GM12878 (cell line): ENCODE results near the gene GON4L. TPM values are rescaled to one million over a fixed set of nuclear protein-coding genes. Genes with fewer than 3 reads are reported as not detected.
A peak's percentile ranks its signal among the peaks of the same experiment; 100 is the strongest.

ENCODE experiments used
- ATF2 ChIP-seq: IDR thresholded peaks from 2 replicates; pipeline ENCODE4 v1.6.1; 2012; ENCODE audit warnings: low read length, inconsistent platforms
- BHLHE40 ChIP-seq, 2 experiments: fragments of 450-650 bp in 1 of 2; IDR thresholded peaks; 2 replicates each; pipeline ENCODE4 v1.6.1; 2011 to 2017; ENCODE audit warnings: low read depth in 2 of 2, borderline replicate concordance in 1 of 2, improper control_type of control experiment in 1 of 2, low read length in 1 of 2, mild to moderate bottlenecking in 1 of 2
- CBX5 ChIP-seq: sonication (generic); IDR thresholded peaks from 2 replicates; pipeline ENCODE4 v1.6.1; 2016; ENCODE audit warnings: low read depth, moderate library complexity, mild to moderate bottlenecking, inconsistent platforms
- IKZF1 ChIP-seq: fragments of 450-650 bp; conservative IDR thresholded peaks from 2 replicates; pipeline ENCODE4 v1.6.1; 2017; ENCODE audit warnings: antibody characterized with exemption, mild to moderate bottlenecking
- KDM1A ChIP-seq: fragments of 200-600 bp; sonication (generic); IDR thresholded peaks from 2 replicates; pipeline ENCODE4 v1.6.1; 2016; ENCODE audit warnings: borderline replicate concordance
- NKRF ChIP-seq: fragments of 450-650 bp; conservative IDR thresholded peaks from 2 replicates; pipeline ENCODE4 v1.6.1; 2017; ENCODE audit warnings: mild to moderate bottlenecking, moderate library complexity
- NR2F1 ChIP-seq: fragments of 450-650 bp; conservative IDR thresholded peaks from 2 replicates; pipeline ENCODE4 v1.6.1; 2017; ENCODE audit warnings: mild to moderate bottlenecking
- PBX3 ChIP-seq: IDR thresholded peaks from 2 replicates; pipeline ENCODE4 v1.6.1; 2011; ENCODE audit warnings: mild to moderate bottlenecking, low read depth, low read length, moderate library complexity; ENCODE audit not compliant: insufficient replicate concordance
- POLR2A ChIP-seq: IDR thresholded peaks from 2 replicates; pipeline ENCODE4 v1.6.1; 2011; ENCODE audit warnings: low read depth, mild to moderate bottlenecking, low read length
- RB1 ChIP-seq: fragments of 450-650 bp; formaldehyde crosslinking; IDR thresholded peaks from 2 replicates; pipeline ENCODE4 v1.6.1; 2017; ENCODE audit warnings: mild to moderate bottlenecking, borderline replicate concordance
- STAT3 ChIP-seq: IDR thresholded peaks from 2 replicates; pipeline ENCODE4 v1.6.1; 2011; ENCODE audit warnings: low read depth, low read length, improper control_type of control experiment
- WRNIP1 ChIP-seq: IDR thresholded peaks from 2 replicates; pipeline ENCODE4 v1.6.1; 2011; ENCODE audit warnings: low read depth, low read length, improper control_type of control experiment, borderline replicate concordance
- YY1 ChIP-seq: IDR thresholded peaks from 2 replicates; pipeline ENCODE4 v1.6.1; 2011; ENCODE audit warnings: low read depth, mild to moderate bottlenecking, low read length
- ZBTB40 ChIP-seq: fragments of 450-650 bp; IDR thresholded peaks from 2 replicates; pipeline ENCODE4 v1.6.1; 2016; ENCODE audit warnings: mild to moderate bottlenecking, moderate library complexity, borderline replicate concordance
- ZNF592 ChIP-seq: fragments of 450-650 bp; IDR thresholded peaks from 2 replicates; pipeline ENCODE4 v1.6.1; 2017; ENCODE audit warnings: mild to moderate bottlenecking, moderate library complexity
- polyA plus RNA-seq, 11 experiments: library from polyadenylated mRNA; depleted of rRNA in 4 of 11; unstranded in 6 of 11; stranded (reverse) in 5 of 11; fragments of >200 nt; fragmentation: Nextera tagmentation in 4 of 11; fragmentation: Illumina TruSeq in 1 of 11; extraction: Ambion mirVana in 4 of 11; extraction: Trizol in 1 of 11; gene quantifications; 1 replicate in 1 of 11; 2 replicates in 10 of 11; pipeline versions ENCODE4 v1.2.1 to v1.2.3, GENCODE V29; 2011 to 2016; ENCODE audit warnings: inconsistent platforms in 2 of 11, missing spikeins in 2 of 11, low read depth in 1 of 11
- total RNA-seq, 4 experiments: library from RNA; depleted of rRNA in 3 of 4; stranded (reverse); fragments of >200 nt in 3 of 4; fragmentation: Illumina TruSeq in 1 of 4; extraction: Trizol in 1 of 4; gene quantifications; 2 replicates each; pipeline versions ENCODE4 v1.2.1 to v1.2.3, GENCODE V29; 2013 to 2021

Gene GON4L
- total and polyA plus RNA-seq, 10 of the 15 experiments (the other 5 are each of a cell fraction or from before 2014, with no cell fraction given): 17.7 to 40.7 (median 28.0) TPM

- no peak for TF ChIP-seq NR2F1
- no peak for TF ChIP-seq CBX5
- peak; percentile 66 for TF ChIP-seq NKRF
- TF ChIP-seq PBX3: no peak
- no peak for TF ChIP-seq STAT3
- peak; percentile 98 for TF ChIP-seq POLR2A
- peak; percentile 55; the same call in 1 of the 2 replicates for TF ChIP-seq RB1
- TF ChIP-seq KDM1A: no peak
- peak; percentile 87 for TF ChIP-seq IKZF1
- TF ChIP-seq BHLHE40 (IDR thresholded peaks at IDR 0.05; ENCODE audit: borderline replicate concordance in 1 of 2, low read depth in 2 of 2, low read length in 1 of 2): peak in 1 of 2 experiments; percentile 12; a peak in 1 of 4 replicates
- no peak for TF ChIP-seq ZNF592
- no peak for TF ChIP-seq WRNIP1
- peak; percentile 99 for TF ChIP-seq YY1
- TF ChIP-seq ZBTB40: peak; percentile 84; the same call in 1 of the 2 replicates
- TF ChIP-seq ATF2: no peak
Measured at GRCh38 chr1:155856975-155857930, at the start of gene GON4L (continued).
